ENCODE results near the gene C5orf46.
"Not testable (repeated sequence)": the region's sequence is repeated elsewhere in the genome, so short reads cannot be mapped to it uniquely, and the experiment has no call there.

DNA sequence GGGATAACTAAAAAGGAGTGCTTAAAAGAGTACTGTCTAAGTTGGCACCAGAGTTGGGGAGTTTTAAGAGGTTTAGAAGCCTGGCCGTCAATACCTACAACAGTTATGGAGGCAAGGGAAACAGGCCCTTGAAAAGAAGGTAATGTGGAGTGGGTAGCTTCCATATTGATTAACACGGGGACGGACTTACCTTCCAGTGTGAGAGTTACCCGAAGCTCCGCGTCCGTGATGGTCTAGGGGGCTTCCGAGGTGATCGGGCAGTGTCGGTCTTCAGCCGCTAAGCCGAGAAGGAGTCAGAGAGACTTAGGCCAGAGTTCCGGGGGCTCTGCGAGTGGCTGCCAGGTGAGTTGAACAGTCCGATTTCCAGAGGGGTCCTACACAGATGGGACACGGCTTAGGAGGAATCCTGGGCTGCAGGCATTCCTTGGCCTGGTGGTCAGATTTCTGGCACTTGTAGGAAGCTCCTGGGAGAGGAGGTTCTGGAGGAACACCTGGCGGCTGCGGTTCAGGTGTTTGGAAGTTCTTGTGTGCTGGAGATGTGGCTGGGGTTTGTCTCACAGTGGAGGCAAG, 34.3 kb downstream of the C5orf46 start:
- not testable (repeated sequence) for TF ChIP-seq YY1 (IDR thresholded peaks at IDR 0.05; ENCODE audit: low read depth); GABPA (IDR thresholded peaks at IDR 0.05; ENCODE audit: low read depth); CTCF (IDR thresholded peaks at IDR 0.05); FOXM1 (IDR thresholded peaks at IDR 0.05; ENCODE audit: low read depth)
